K562 (cell line): ENCODE results near the gene C22orf39. TPM values are rescaled to one million over a fixed set of nuclear protein-coding genes. Genes with fewer than 3 reads are reported as not detected.
A peak's percentile ranks its signal among the peaks of the same experiment; 100 is the strongest.

Experiments
- CBX3 ChIP-seq, 2 experiments: IDR thresholded peaks; 1 replicate in 1 of 2; 2 replicates in 1 of 2; pipeline ENCODE4 v1.6.1; 2012; ENCODE audit warnings: inconsistent platforms in 2 of 2, low read length in 2 of 2, borderline replicate concordance in 1 of 2, control low read depth in 1 of 2
- CHD1 ChIP-seq: fragments of 200-600 bp; sonication (generic); IDR thresholded peaks from one replicate; pipeline ENCODE4 v1.6.1; 2012; ENCODE audit warnings: mild to moderate bottlenecking, moderate library complexity, low read length, inconsistent platforms
- CHD2 ChIP-seq: IDR thresholded peaks from 2 replicates; pipeline ENCODE4 v1.6.1; 2011; ENCODE audit warnings: low read depth, low read length
- CSDE1 ChIP-seq, 2 experiments: fragments of 450-650 bp; IDR thresholded peaks; 2 replicates each; pipeline ENCODE4 v1.6.1; 2016; ENCODE audit warnings: mild to moderate bottlenecking in 1 of 2
- KAT2B ChIP-seq: IDR thresholded peaks from one replicate; pipeline ENCODE4 v1.6.1; 2012; ENCODE audit warnings: low read depth, mild to moderate bottlenecking, control low read depth, inconsistent platforms, low read length, moderate library complexity
- KDM5B ChIP-seq: fragments of 200-600 bp; sonication (generic); IDR thresholded peaks from 2 replicates; pipeline ENCODE4 v1.6.1; 2012; ENCODE audit warnings: low read depth, mild to moderate bottlenecking, moderate library complexity, low read length, control low read depth, inconsistent platforms; ENCODE audit not compliant: insufficient replicate concordance
- NONO ChIP-seq, 2 experiments: fragments of 200-400 bp in 1 of 2; fragments of 450-650 bp in 1 of 2; formaldehyde crosslinking in 1 of 2; IDR thresholded peaks; 2 replicates each; pipeline ENCODE4 v1.6.1; 2017; ENCODE audit warnings: low read depth in 2 of 2, mild to moderate bottlenecking in 2 of 2, moderate library complexity in 2 of 2, low read length in 1 of 2
- POLR2A ChIP-seq: fragments of 450-650 bp; conservative IDR thresholded peaks from 2 replicates; pipeline ENCODE4 v1.6.1; 2016
- PRMT5 ChIP-seq: sonication (generic); formaldehyde crosslinking; IDR thresholded peaks from 2 replicates; pipeline ENCODE4 v1.5.0; 2020; ENCODE audit warnings: missing genetic modification reagents
- SETDB1 ChIP-seq: IDR thresholded peaks from one replicate; pipeline ENCODE4 v1.6.1; 2012; ENCODE audit warnings: low read length, control low read depth, inconsistent platforms
- SNRNP70 ChIP-seq: fragments of 200-400 bp; formaldehyde crosslinking; optimal IDR thresholded peaks from 2 replicates; pipeline ENCODE3; 2017; ENCODE audit warnings: low read depth, low read length
- TEAD4 ChIP-seq, 2 experiments: sonication (generic) in 1 of 2; formaldehyde crosslinking in 1 of 2; IDR thresholded peaks; 2 replicates each; pipeline versions ENCODE4 v1.6.1 to v1.8.0; 2012 to 2022; ENCODE audit warnings: borderline replicate concordance in 1 of 2, inconsistent platforms in 1 of 2, low read length in 1 of 2, mild to moderate bottlenecking in 1 of 2, missing genetic modification reagents in 1 of 2
- THAP12 ChIP-seq: fragments of 250-450 bp; sonication (Bioruptor Pico); IDR thresholded peaks from 2 replicates; pipeline ENCODE4 v1.9.0; 2021; ENCODE audit warnings: mild to moderate bottlenecking, inconsistent platforms
- WHSC1 ChIP-seq: IDR thresholded peaks from one replicate; pipeline ENCODE4 v1.6.1; 2012; ENCODE audit warnings: low read length, control low read depth, inconsistent platforms
- XRCC5 ChIP-seq: fragments of 200-400 bp; formaldehyde crosslinking; IDR thresholded peaks from 2 replicates; pipeline ENCODE4 v1.6.1; 2017; ENCODE audit warnings: low read depth, mild to moderate bottlenecking, low read length
- ZBTB33 ChIP-seq: sonication (generic); formaldehyde crosslinking; IDR thresholded peaks from 2 replicates; pipeline ENCODE4 v1.8.1; 2023; ENCODE audit warnings: mild to moderate bottlenecking, missing genetic modification reagents
- ZBTB7A ChIP-seq: IDR thresholded peaks from 2 replicates; pipeline ENCODE4 v1.6.1; 2011; ENCODE audit warnings: low read depth, mild to moderate bottlenecking, low read length, moderate library complexity, borderline replicate concordance; ENCODE audit not compliant: control insufficient read depth
- ZEB2 ChIP-seq: fragments of 450-650 bp; IDR thresholded peaks from 2 replicates; pipeline ENCODE4 v1.6.1; 2016
- ZKSCAN3 ChIP-seq: fragments of 250-450 bp; sonication (Bioruptor Pico); IDR thresholded peaks from 2 replicates; pipeline ENCODE4 v1.4.0; 2020
- ZNF830 ChIP-seq: fragments of 250-450 bp; sonication (Bioruptor Pico); IDR thresholded peaks from 2 replicates; pipeline ENCODE4 v1.5.0; 2021; ENCODE audit warnings: mild to moderate bottlenecking
- polyA plus RNA-seq, 8 experiments: library from polyadenylated mRNA; depleted of rRNA in 4 of 8; stranded (reverse) in 5 of 8; unstranded in 3 of 8; fragments of >200 nt; fragmentation: Nextera tagmentation in 2 of 8; fragmentation: Illumina TruSeq in 1 of 8; extraction: Ambion mirVana in 2 of 8; extraction: Trizol in 1 of 8; gene quantifications; 2 replicates each; pipeline versions ENCODE4 v1.2.1 to v1.2.3, GENCODE V29; 2011 to 2014; ENCODE audit warnings: inconsistent platforms in 1 of 8, missing spikeins in 1 of 8
- total RNA-seq, 7 experiments: library from RNA; depleted of rRNA in 6 of 7; stranded (reverse); fragments of >200 nt in 6 of 7; fragmentation: Illumina TruSeq in 2 of 7; extraction: Trizol in 2 of 7; gene quantifications; 2 replicates each; pipeline versions ENCODE4 v1.2.1 to v1.2.3, GENCODE V29; 2011 to 2021; ENCODE audit warnings: low replicate concordance in 1 of 7
- TF ChIP-seq, protein P1 (sequence below): sonication (generic); formaldehyde crosslinking; IDR thresholded peaks from 2 replicates; pipeline ENCODE4 v1.5.0; 2020; ENCODE audit warnings: missing genetic modification reagents
- TF ChIP-seq, protein P2 (sequence below): fragments of 200-800 bp; sonication (Bioruptor generic); IDR thresholded peaks from 2 replicates; pipeline ENCODE4 v1.6.1; 2017; ENCODE audit warnings: missing genetic modification characterization, missing compliant biosample characterization

Gene C22orf39
- total and polyA plus RNA-seq, 9 of the 15 experiments (the other 6 are each of a cell fraction or from before 2014, with no cell fraction given): 20.4 to 139 (median 66.8) TPM

DNA sequence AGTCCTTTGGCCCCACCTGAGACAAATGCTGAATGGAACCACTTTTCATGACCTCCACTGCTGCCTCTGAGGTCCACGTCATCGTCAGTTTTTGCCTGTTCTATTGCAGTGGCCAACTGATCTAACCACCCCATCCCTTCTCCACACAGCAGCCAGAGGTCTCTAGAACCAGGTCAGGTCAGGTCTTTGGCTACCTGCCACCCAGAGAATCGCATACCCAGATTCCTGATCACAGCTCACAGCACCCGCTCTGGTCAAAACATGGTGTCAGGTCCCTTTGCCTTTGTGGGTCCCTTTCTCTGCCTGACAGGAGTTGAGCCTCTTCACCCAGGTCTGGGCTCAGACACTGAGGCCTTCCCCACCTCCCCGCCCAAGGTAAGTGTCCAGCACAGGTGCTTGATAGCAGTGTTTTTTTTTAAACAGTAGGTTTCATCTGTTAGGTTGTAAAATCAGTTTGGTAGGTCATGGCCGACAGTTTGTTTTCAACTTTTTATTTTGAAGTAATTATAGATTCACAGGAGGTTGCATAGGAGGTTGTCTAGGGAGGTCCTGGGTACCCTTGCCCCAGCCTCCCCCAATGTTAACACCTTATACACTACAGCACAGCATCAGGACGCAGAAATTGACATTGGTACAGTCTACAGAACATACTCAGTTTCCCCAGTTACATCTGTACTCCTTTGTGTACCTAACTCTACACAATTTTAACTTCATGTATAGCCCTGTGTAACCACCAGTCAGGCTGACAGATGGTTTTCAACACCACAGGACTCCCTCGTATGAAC is 6.9 kb downstream of the C22orf39 start (continued):
- TF ChIP-seq, protein P1, sequence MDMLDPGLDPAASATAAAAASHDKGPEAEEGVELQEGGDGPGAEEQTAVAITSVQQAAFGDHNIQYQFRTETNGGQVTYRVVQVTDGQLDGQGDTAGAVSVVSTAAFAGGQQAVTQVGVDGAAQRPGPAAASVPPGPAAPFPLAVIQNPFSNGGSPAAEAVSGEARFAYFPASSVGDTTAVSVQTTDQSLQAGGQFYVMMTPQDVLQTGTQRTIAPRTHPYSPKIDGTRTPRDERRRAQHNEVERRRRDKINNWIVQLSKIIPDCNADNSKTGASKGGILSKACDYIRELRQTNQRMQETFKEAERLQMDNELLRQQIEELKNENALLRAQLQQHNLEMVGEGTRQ (CRISPR knock-in tag): no peak
- TF ChIP-seq NONO (IDR thresholded peaks at IDR 0.05; ENCODE audit: low read depth in 2 of 2, low read length in 1 of 2) (no peak), ZEB2 (no peak), PRMT5 (CRISPR knock-in tag) (no peak), ZBTB33 (CRISPR knock-in tag) (no peak), XRCC5 (0 out of 2 replicates have a peak, but pooled peaks have one; percentile 19), WHSC1 (peak; percentile 94), KAT2B (no peak), CHD1 (peak; percentile 56), ZKSCAN3 (CRISPR knock-in tag) (no peak), SETDB1 (peak; percentile 67), ZNF830 (CRISPR knock-in tag) (no peak), ZBTB7A (0 out of 2 replicates have a peak, but pooled peaks have one; percentile 7), TEAD4 (IDR thresholded peaks at IDR 0.05; ENCODE audit: low read length) (0 out of 2 replicates have a peak, but pooled peaks have one; percentile 14), TEAD4 (CRISPR knock-in tag; IDR thresholded peaks at IDR 0.05; ENCODE audit: borderline replicate concordance) (no peak), CHD2 (peak; percentile 22; the same call in 1 of the 2 replicates), POLR2A (peak; percentile 34; the same call in 1 of the 2 replicates), CSDE1 (IDR thresholded peaks at IDR 0.05) (no peak), CBX3 (IDR thresholded peaks at IDR 0.05; ENCODE audit: borderline replicate concordance in 1 of 2, low read length in 2 of 2) (peak in 1 of 2 experiments; percentile 47; a peak in 1 of 3 replicates), SNRNP70 (no peak), THAP12 (CRISPR knock-in tag) (peak; percentile 42; the same call in 1 of the 2 replicates), KDM5B (peak; percentile 56)
- TF ChIP-seq, protein P2, sequence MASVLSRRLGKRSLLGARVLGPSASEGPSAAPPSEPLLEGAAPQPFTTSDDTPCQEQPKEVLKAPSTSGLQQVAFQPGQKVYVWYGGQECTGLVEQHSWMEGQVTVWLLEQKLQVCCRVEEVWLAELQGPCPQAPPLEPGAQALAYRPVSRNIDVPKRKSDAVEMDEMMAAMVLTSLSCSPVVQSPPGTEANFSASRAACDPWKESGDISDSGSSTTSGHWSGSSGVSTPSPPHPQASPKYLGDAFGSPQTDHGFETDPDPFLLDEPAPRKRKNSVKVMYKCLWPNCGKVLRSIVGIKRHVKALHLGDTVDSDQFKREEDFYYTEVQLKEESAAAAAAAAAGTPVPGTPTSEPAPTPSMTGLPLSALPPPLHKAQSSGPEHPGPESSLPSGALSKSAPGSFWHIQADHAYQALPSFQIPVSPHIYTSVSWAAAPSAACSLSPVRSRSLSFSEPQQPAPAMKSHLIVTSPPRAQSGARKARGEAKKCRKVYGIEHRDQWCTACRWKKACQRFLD (CRISPR knock-in tag): no peak
